GM19099 (cell line): ENCODE measurements around the gene FYN.

Source experiments
- POLR2A ChIP-seq: IDR thresholded peaks from 3 replicates; pipeline ENCODE4 v1.6.1; 2011; ENCODE audit warnings: low read depth; ENCODE audit not compliant: insufficient read length; ENCODE audit errors: extremely low read depth

Gene FYN

DNA sequence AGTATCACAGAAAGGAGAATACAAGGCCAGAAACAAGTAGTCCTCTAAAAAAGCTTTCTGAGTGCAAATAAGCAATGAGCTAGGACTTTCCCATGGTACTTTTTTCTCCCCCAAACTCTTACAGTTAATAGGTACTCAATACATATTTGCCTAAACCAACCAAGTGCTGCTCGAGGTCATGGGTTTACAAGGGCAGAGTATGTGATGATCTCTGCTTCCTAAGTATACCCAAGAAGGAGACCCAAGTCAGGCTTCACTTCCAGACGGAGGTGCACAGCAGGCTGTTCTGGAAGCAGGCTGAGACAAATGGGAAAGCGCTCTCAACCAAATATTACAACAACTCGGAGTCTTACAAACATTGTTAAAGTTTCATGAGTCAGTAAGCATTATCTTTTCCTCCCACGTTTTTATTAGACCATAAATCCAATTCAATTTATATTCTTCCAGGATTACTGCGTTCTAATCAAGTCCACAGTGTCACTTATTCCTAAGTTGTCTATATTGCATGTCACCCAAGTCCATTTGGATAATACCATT, 8.1 kb downstream of the FYN start:
- TF ChIP-seq POLR2A = no peak

DNA sequence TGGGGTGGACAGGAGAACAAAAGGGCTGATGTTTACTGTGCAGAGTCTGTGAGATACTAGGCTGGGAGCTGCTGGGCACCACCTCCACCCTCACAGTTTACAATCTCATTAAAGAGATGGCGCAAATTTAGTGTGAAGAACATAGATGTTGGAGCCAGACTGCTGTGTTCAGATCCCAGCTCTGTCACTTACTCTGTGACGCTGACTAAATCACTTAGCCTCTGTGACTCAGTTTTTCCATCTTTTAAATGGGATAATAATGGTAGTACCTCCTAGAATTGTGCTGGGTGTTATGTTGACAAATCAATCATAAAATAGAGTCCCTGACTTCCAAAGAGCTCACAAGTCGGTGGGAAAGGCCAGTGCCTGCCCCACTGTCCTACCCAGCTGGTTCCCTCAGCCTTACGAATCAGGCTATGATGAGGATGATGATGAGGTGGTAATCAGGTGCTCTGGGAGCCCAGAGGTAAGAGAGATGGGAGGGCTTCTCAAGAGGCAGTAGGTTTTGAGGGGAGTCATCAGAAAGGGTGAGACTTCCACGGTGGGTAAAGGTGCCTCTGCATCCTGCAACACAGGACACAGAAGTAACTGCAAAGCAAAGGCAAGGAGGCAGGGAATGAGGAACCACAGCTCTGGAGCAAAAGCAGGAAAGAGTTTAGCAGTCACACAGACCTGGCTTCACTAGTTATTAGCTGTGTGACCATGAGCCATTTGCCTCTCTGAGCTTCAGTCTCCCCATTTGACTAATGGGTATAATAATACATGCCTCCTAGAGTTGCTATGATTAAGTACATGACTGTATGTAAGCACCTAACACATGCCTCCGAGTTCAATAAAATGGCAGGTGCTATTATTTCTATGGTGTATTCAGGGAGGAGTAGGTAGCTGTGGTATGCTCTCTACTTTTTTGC, 8.9 kb downstream of the FYN start:
- TF ChIP-seq POLR2A = no peak

DNA sequence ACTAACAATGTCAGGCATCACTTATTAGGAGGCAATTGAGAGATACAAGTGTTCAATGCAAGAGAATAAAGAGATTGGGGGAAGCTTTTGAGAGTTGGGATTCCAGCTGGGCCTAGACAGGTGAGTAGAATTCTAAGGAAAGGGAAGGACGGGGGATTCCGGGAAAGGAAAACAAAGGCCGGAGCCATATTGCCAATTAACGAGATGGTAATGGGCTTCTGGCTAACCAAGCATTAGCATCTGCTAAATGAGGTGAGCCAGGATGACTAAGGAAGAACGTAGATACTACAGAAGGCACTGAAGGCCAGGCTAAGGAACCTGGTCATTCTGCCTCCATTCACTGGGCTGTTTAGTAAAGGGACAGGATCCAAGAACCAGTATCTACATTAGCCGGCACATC, 10.5 kb downstream of the FYN start:
- TF ChIP-seq POLR2A = no peak

- TF ChIP-seq POLR2A = no peak
Observed at GRCh38 chr6:111862314-111862713, 10.9 kb downstream of the FYN start.

DNA sequence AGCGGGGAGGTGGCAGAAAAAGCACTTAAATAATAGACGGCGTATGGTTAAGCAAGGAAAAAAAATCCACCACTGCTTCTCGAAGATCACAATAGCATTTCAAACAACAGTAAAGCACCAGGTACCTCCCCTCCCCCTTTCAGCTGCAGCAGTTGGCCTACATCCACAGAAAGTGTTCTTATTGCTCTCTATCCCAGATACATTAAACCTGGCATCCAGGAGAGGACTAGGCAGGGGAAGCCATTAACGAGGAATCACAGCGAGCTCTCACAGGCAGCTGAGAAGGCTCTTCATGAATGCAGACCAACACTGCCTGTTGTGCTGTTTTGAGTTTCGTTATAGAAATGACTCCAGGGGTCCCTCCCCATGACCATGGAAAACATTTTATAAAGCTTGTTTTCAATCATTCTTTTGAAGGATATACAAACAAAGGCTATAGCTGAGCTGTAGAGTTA, 11.8 kb downstream of the FYN start:
- TF ChIP-seq POLR2A = no peak

DNA sequence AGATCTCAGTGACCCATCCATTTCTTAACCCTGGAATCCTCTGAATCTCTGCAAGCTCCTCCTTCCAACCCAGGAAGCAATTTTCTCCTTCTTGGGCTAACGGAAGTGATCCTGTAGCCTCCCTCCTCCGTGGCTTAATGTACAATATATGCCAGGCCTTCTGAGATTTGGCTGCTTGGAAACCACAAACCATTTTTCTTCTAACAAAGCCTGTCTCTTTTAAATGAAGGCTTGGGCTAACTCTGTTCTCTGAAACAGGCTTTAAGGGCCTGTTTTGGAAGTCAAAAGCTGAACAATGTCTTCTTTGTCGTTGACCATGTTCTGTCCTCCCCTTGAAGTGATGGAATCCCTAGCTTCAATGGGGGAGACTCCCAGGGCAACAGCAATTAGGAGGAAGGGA, 14.9 kb downstream of the FYN start:
- no peak for TF ChIP-seq POLR2A

- no peak for TF ChIP-seq POLR2A
Observed at GRCh38 chr6:111857674-111858337, 15.4 kb downstream of the FYN start.

GRCh38 chr6:111855753-111856152, 17.5 kb downstream of the FYN start:
- no peak for TF ChIP-seq POLR2A

GRCh38 chr6:111854683-111855082, 18.6 kb downstream of the FYN start:
- no peak for TF ChIP-seq POLR2A

DNA sequence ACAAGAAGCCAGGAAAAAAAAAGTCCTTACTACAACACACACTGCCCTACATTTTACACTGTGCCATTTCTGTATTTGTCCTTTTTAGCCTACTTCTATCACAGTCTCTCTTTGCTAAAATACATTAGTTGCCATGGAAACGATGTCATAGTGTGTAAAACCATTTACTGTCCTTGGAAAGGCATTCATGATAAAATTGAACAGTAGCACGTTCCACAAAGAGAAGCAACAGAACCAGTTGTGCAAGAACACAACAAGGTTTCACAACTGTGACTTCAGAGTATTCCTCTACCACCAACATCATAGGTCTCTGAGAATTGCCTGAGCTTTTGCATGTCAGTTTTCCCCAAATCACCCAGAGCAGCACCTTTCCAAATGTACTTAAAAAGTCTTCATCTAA, 20.5 kb downstream of the FYN start:
- no peak for TF ChIP-seq POLR2A

DNA sequence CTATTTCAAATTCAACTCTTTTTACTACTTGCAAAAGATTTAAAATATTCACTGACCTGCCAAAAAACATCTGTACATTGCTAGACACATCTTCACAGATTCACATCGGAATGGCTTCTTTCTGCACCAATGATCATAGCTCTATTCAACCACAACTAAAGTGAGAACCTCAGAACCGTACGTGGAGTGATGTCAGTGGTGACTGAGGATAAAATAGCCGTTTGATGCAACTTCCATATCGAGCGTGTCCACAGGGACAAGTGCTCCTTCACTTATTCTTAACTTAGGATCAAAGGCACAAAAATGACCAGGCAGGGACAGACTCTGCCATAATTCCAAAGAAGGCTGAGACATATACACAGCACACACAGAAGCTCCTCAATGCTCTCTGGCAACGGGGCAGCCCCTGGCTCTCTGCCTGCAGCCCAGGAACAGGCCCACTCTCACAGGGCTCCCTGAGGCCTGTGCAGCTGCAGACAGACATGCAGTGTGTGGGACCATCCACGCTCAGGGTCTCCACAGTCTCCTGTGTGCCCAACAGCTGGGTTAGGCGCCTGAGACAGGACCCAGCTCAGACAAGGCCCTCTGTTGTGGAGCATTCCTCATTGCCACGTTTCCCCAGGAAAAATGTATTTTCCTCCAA, 22.8 kb downstream of the FYN start:
- no peak for TF ChIP-seq POLR2A

- TF ChIP-seq POLR2A = no peak
Observed at GRCh38 chr6:111849298-111849697, 24.0 kb downstream of the FYN start.

GRCh38 chr6:111848262-111848812, 24.9 kb downstream of the FYN start:
- TF ChIP-seq POLR2A = no peak

GRCh38 chr6:111846492-111847409, 26.5 kb downstream of the FYN start:
- TF ChIP-seq POLR2A = no peak

DNA sequence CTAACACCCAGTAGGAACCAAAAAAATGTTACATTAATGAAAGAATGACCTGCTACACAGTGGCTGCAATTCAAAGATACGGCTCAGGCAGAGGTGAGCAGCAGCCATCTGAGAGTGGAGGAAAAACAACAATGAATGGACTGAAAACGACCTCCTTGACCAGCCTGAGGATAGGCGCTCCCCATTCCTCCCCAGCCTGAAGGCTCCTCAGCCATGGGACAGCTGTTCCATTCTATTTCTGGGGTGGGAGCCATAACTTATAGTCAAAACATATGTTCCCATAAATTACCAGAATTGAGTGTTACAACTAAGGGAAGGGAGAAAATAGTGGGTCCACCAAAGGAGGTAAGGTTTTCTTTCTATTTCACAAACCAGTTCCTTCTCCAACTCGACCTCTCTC, 27.2 kb downstream of the FYN start:
- no peak for TF ChIP-seq POLR2A

DNA sequence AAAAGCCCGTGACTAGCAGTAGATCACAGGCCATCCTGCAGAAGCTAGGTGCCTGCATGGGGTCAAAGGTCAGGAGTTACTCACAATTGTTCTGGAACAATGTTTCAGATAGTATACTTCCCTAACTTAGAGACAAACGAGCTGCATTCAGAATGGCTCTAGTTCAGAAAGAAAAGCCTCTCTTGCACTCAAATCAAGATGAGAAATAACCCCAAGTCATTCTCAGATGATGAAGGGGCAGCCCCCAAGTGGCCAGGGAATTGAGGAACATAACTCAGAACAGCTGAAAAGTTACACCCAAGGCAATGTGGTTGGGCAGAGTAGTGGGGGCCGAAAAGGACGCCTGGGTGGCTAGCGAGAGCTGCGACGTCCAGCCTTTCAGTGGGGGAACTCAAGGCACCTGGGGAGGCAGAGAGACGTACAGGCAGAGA, 27.8 kb downstream of the FYN start:
- TF ChIP-seq POLR2A = no peak
